IMR-90 (cell line): ENCODE measurements around the gene SLX9.

Source experiments
- BHLHE40 ChIP-seq: fragments of 150-350 bp; IDR thresholded peaks from 2 replicates; pipeline ENCODE4 v1.6.1; 2016; ENCODE audit warnings: mild to moderate bottlenecking, low read depth, low read length
- TF ChIP-seq, protein P1 (sequence below): conservative IDR thresholded peaks from 2 replicates; pipeline ENCODE4 v1.5.1; 2012; ENCODE audit warnings: mild to moderate bottlenecking, low read depth, low read length, improper control_type of control experiment

DNA sequence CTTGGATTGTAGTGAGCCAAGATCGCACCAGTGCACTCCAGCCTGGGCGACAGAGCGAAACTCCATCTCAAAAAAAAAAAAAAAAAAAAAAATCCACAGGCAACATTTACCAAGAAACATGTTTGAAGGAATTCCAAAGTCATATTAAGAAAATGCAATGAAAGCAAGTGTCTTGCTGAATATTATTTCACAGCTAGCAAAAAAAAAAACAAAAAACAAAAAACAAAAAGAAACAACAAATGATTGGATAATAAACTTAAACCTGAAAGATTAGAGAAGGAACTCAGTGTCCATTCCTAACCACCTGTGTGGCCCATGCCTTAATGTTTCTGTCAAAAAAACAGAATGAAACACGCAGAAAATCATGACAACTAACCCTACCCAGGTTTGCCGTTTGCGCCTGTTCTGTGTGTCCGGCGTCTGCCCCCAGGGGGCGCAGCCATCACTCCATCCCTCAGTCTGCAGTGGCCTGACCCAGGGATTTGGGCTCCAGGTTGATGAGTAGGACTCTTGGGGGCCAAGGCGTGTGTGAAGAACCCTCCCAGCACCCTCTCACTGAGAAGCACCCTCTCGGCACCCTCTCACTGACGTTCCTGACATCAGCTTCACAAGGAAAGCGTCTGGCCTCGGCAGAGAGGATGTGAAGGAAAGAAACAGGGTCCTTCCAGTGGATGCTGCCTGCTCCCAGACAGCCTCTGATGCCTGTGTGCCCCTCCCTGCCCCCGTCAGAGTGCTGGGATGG, 47.1 kb upstream of the SLX9 start:
- TF ChIP-seq BHLHE40, result no peak
- TF ChIP-seq, protein P1, sequence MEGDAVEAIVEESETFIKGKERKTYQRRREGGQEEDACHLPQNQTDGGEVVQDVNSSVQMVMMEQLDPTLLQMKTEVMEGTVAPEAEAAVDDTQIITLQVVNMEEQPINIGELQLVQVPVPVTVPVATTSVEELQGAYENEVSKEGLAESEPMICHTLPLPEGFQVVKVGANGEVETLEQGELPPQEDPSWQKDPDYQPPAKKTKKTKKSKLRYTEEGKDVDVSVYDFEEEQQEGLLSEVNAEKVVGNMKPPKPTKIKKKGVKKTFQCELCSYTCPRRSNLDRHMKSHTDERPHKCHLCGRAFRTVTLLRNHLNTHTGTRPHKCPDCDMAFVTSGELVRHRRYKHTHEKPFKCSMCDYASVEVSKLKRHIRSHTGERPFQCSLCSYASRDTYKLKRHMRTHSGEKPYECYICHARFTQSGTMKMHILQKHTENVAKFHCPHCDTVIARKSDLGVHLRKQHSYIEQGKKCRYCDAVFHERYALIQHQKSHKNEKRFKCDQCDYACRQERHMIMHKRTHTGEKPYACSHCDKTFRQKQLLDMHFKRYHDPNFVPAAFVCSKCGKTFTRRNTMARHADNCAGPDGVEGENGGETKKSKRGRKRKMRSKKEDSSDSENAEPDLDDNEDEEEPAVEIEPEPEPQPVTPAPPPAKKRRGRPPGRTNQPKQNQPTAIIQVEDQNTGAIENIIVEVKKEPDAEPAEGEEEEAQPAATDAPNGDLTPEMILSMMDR, result peak; percentile 73
